Right cardiac atrium (tissue), 5 donors: ENCODE measurements around the gene ADAMTSL1. TPM values are rescaled to one million over a fixed set of nuclear protein-coding genes. Genes with fewer than 3 reads are reported as not detected.
"Not testable (repeated sequence)": the region's sequence is repeated elsewhere in the genome, so short reads cannot be mapped to it uniquely, and the experiment has no call there.

Experiments
- ATAC-seq, 2 donors: fragments of 200-7000 bp; cut with Tn5 transposase; one replicate each; pipeline versions ENCODE4 v1.8.0 to v1.9.1; 2020; ENCODE audit warnings: moderate library complexity in 2 of 2, mild to moderate bottlenecking in 1 of 2
- DNase-seq, 3 donors: peaks; one replicate each; pipeline ENCODE4 v3.0.0-alpha.2; 2020
- H3K27ac ChIP-seq: one replicate; pipeline ENCODE4 v1.5.1; 2013; ENCODE audit warnings: mild to moderate bottlenecking, low read length, control low read depth, moderate library complexity
- H3K27me3 ChIP-seq: one replicate; pipeline ENCODE4 v1.6.1; 2013; ENCODE audit not compliant: control insufficient read depth, insufficient read depth
- H3K4me1 ChIP-seq: one replicate; pipeline ENCODE4 v1.6.1; 2013; ENCODE audit warnings: low read length; ENCODE audit not compliant: control insufficient read depth, insufficient read depth
- H3K4me3 ChIP-seq: one replicate; pipeline ENCODE4 v1.5.1; 2013; ENCODE audit warnings: low read length, control low read depth
- H3K9me3 ChIP-seq: one replicate; pipeline ENCODE4 v1.6.1; 2013; ENCODE audit warnings: low read length; ENCODE audit not compliant: control insufficient read depth
- WGBS: extraction: QIAGEN DNeasy Blood & Tissue Kit; methylation state at CpG from one replicate; pipeline ENCODE4 v1.1.7; 2013; 5-methylcytosine and 5-hydroxymethylcytosine counted together
- intact Hi-C, 4 donors: fragments of 100-400 bp; cut with DNase I; formaldehyde crosslinking; loops; one replicate each; pipeline versions ENCODE4 v1.11.0 to v1.14.0; 2022 to 2023
- polyA plus RNA-seq: library from polyadenylated mRNA; stranded (reverse); fragments of 200-250 nt; gene quantifications from one replicate; pipeline ENCODE4 v1.2.3, GENCODE V29; 2013
- total RNA-seq, 4 donors: library from RNA; stranded (reverse); fragmentation: NEBNext Ultra II Directional; extraction: Animal tissue kit (Norgen Biotek cat#: 25700); gene quantifications; one replicate each; pipeline ENCODE4 v1.2.1, GENCODE V29; 2021
- donor health status: healthy with polysubstance abuse.
- donor health status: DM: no; HTN: yes; CAD: no.
- donor health status: DM: no; HTN: no; CAD: no.
- donor health status: DM: no; HTN: yes; CAD: no; lungs with severe emphysema.
- donor health status: DM: yes; HTN: yes; CAD: no.

Gene ADAMTSL1
- total and polyA plus RNA-seq, 5 donors: 1.2 to 5.0 (median 3.0) TPM

DNA sequence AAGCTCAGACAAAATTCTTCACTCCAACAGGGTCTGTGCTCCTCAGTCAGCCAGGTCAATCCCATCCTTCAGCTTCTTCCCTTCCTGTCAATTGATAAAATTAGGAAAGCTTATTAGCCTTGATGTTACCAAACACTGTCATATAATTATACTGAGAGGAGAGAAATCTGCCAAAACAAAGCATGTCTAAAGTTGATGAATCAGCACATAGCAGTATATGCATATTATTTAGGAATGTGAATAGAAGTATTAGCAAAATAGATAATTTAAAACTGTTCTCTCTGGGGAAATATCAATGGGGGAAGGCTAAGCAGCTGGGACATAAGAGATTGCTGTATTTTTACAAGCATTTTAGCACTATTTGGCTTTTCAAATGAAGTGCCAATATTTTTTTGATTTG lies 451.9 kb downstream of the ADAMTSL1 start:
- Histone ChIP-seq H3K27ac (no peak overlapping the region), H3K27me3 (no peaks in the 10 kb centered on the region), H3K4me1 (peaks cover 3% of the 10 kb centered on the region), H3K9me3 (no peaks in the 10 kb centered on the region), H3K4me3 (no peak overlapping the region)
- ATAC-seq (no peak), DNase-seq (no peak)
- intact Hi-C loops: no loop called here

DNA sequence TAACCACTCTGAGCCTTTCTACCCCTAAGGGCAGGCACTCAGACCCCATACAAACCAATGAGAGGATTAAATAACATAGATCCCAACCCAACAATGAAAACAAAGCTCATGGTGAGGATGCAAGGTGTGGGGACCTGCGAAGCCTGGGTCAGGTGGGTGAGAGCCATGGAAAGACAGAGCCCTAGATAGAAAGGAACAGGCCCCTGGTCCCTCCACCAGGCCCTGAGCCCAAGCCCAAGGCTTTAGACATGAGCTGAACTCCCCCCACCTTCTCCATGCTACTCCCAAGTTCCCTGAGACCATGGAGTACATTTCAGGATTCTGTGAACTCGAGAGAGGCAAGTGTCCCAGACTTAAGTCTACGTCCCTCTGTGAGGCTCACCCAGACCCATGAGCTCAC lies 452.6 kb downstream of the ADAMTSL1 start:
- no peak for ATAC-seq
- whole genome bisulfite sequencing: 90% methylated on average over 3 of the region's 3 CpGs
- Histone ChIP-seq H3K4me3 (no peak overlapping the region), H3K4me1 (peaks cover 3% of the 10 kb centered on the region), H3K27me3 (no peaks in the 10 kb centered on the region), H3K9me3 (no peaks in the 10 kb centered on the region), H3K27ac (no peak overlapping the region)
- intact Hi-C loops: no loop called here
- DNase-seq: no peak

DNA sequence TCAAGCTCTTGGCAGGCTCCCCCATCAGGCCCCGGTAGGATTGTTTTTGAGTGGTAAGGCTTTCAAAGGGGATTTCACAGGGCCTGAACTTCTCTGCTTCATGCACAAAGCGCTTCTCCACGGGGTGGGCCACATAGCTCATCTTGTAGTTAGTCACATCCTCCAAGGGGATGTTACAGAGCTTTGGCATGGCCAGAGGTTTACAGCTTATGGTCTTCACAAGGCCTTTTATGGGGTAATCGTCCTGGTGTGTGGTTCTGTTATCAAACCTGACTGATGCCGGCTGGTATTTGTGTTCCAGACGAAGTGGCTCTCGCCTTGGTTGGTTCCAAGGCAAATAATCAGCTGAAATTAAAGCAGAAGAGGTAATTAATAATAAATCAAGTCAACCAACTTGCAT lies 454.8 kb downstream of the ADAMTSL1 start:
- no peak for ATAC-seq
- H3K9me3 ChIP-seq: no peaks in the 10 kb centered on the region
- no peak overlapping the region for H3K4me3 ChIP-seq
- DNase-seq: no peak
- intact Hi-C loops: no loop called here
- no peaks in the 10 kb centered on the region for H3K27me3 ChIP-seq
- WGBS: 81% methylated on average over 7 of the region's 7 CpGs
- H3K27ac ChIP-seq: no peak overlapping the region
- no peaks in the 10 kb centered on the region for H3K4me1 ChIP-seq

DNA sequence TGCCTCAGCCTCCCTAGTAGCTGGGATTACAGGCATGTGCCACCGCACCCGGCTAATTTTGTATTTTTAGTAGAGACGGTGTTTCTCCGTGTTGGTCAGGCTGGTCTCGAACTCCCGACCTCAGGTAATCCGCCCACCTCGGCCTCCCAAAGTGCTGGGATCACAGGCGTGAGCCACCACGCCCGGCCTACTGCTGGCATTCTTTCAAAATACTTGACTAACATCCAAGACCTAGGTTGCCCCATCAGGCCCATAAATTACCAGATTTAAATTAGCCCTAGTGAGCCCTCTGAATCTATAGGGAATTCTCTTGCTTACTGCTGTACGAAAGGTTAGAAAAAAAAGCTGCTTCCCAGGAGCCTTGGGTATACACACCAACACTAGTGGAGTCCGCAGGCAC lies 456.7 kb downstream of the ADAMTSL1 start:
- 88% methylated on average over 13 of the region's 13 CpGs for WGBS
- H3K4me3 ChIP-seq, H3K4me1 ChIP-seq, intact Hi-C loops, H3K9me3 ChIP-seq, H3K27me3 ChIP-seq, DNase-seq, H3K27ac ChIP-seq, ATAC-seq: not testable (repeated sequence)

DNA sequence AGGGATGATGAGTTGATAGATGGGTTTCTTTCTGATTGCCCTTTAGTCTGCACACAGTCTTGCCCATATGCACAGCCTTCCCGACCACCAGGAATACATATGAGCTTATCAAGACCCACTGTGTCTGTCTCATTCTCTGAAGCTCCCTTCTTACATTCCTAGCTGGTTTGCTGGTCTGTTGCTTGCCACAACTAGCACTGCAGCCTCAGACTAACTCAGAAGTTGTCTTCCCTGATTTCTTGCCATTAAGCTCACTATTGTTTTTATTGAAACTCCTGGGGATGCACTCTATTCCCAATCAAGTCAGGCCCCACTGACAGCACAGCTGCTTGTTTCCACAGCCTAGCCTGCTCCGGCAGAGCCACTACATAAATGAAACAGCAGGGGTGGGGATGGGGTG lies 461.6 kb downstream of the ADAMTSL1 start:
- Histone ChIP-seq H3K9me3 (no peaks in the 10 kb centered on the region), H3K27me3 (no peaks in the 10 kb centered on the region), H3K4me3 (no peak overlapping the region), H3K4me1 (no peaks in the 10 kb centered on the region), H3K27ac (no peak overlapping the region)
- intact Hi-C loops: no loop called here
- WGBS: 74% methylated on average over 2 of the region's 2 CpGs
- ATAC-seq (no peak), DNase-seq (no peak)

DNA sequence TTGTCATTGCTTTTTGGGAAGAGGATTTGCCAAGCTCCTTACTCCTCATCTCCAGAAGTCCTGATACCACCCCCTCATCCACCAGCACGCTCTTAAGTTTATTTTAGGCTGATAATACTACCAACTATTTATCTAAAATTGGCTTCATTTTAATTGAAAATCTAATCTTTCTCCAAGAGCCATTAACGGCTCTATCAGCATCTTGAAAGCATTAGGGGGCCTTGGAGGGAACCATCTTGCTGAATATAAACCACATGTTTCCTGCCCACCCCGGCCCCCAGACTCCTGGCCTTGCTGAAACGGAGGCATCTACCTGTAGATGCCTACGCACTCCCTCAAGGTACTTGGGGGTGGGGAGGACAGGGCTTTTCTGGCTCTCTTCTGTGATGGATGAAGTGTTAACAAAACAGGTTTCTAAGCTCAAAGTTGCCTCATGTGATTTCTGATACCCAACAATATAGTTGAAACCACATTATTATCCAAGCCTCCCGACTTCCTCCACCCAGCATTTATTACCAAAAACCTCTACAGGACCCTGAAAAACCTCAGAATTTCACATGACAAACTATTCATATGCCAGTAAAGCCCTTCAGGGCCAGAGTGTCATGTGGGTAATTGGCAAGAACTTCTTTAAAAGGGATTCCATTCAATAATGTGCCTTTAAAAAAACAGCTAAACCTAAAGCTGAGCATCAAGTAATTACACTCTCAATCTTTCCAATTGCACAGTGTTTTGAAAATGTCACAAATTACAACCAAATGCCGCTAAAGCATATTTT lies 462.3 kb downstream of the ADAMTSL1 start:
- H3K4me1 ChIP-seq: no peaks in the 10 kb centered on the region
- H3K4me3 ChIP-seq: no peak overlapping the region
- H3K27me3 ChIP-seq: no peaks in the 10 kb centered on the region
- H3K27ac ChIP-seq: no peak overlapping the region
- H3K9me3 ChIP-seq: no peaks in the 10 kb centered on the region
- DNase-seq (no peak), ATAC-seq (no peak)
- 64% methylated on average over 7 of the region's 7 CpGs for WGBS
- intact Hi-C loops: no loop called here

DNA sequence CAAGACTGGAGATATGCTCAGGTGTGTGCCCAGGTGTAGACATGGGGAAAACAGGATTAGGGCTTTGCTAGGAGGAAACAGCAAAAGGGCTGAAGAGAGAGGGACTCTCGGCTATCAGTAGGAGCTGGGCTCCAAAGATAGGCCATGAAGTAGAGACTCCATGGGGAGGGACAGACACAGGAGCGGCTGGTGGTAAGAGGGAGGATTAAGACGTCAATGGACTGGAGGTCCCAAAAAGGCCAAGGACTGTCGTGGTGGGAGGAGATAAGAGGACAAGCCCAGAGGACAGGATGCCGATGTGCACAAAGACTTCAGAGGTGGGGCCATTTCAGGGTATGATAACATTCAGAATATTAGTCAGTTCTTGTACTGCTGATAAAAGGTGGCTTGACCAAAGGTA lies 466.0 kb downstream of the ADAMTSL1 start:
- intact Hi-C loops: no loop called here
- Histone ChIP-seq H3K27me3 (no peaks in the 10 kb centered on the region), H3K27ac (no peak overlapping the region), H3K4me1 (no peaks in the 10 kb centered on the region), H3K9me3 (no peaks in the 10 kb centered on the region), H3K4me3 (no peak overlapping the region)
- WGBS: 82% methylated on average over 5 of the region's 5 CpGs
- DNase-seq (no peak), ATAC-seq (no peak)

DNA sequence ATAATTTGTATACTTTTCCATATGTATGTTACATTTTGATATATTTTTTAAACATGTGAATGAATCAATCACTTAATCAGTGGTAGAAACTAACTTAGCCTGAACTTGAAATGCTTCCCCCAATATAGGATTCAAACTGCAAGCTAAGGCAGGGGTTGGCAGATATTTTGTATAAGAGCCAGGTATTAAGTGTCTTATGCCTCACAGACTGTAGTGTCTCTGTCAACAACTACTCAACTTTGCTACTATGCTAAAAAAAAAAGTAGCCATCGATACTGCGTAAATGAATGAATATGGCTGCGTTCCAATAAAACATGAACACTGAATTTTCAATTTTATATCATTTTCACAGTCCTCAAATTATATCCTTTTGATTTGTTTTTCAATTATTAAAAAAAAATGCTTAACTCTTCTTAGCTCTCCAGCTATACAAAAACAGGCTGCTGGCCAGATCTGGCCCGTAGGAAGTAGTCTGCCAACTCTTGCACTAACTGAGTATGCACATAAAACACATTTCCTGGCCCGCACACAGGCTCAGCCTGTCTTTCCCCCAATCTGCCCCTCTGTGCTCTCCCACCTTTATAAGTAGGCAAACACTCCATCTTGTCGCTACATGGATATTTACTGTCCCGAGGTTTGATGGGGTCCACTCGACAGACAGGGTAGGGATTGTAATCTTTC lies 467.2 kb downstream of the ADAMTSL1 start:
- Histone ChIP-seq H3K4me1 (no peaks in the 10 kb centered on the region), H3K27ac (no peak overlapping the region), H3K4me3 (no peak overlapping the region), H3K9me3 (no peaks in the 10 kb centered on the region), H3K27me3 (no peaks in the 10 kb centered on the region)
- no peak for DNase-seq
- WGBS: 64% methylated on average over 8 of the region's 8 CpGs
- no peak for ATAC-seq
- intact Hi-C loops: no loop called here

DNA sequence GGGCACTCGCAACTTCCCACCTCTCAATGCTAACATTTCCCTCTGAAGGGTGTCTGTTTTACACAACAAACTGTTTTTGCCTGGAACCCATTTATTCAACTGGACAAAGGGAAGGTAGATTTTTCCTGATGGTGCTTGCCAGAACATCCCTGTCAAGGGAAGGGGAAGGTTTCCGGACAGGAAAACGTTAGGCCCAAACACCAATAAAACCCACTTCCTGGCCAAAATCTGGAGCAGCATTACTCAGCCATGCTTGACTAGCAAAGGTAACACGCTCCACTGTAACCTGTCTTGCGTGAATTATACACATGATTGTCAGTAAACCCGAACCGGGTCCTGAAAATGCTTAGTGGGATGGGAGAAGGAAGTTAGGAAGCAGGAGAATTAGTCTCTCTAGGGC lies 468.8 kb downstream of the ADAMTSL1 start:
- no peaks in the 10 kb centered on the region for H3K27me3 ChIP-seq
- no peak overlapping the region for H3K4me3 ChIP-seq
- peak in 1 of 2 donors; percentile 59 for ATAC-seq
- DNase-seq: no peak
- no peaks in the 10 kb centered on the region for H3K4me1 ChIP-seq
- intact Hi-C loops: no loop called here
- 70% methylated on average over 7 of the region's 7 CpGs for whole genome bisulfite sequencing
- no peaks in the 10 kb centered on the region for H3K9me3 ChIP-seq
- H3K27ac ChIP-seq: no peak overlapping the region

DNA sequence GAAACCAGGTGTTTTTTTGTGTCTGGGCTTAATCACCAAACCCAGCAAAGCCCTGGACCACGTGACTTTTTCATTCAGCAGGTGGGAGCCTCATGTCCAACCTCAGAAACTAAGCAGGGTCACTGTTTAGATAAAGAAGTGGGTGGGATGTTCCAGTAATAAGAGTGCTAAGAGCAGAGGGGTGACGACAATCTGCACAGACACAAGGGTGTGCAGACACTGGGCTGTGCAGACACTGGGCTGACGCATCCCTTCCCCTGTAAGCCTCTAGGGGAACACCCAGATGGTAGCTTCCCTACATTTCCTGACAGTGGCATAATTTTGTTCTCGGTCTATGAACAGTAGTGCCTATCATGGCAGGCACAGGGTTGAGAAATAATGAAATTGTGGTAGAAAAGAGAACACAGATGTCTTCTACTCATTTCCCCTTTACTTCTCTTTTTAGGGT lies 474.0 kb downstream of the ADAMTSL1 start:
- Histone ChIP-seq H3K4me1 (no peaks in the 10 kb centered on the region), H3K27ac (no peak overlapping the region), H3K4me3 (no peak overlapping the region), H3K9me3 (no peaks in the 10 kb centered on the region), H3K27me3 (no peaks in the 10 kb centered on the region)
- DNase-seq (no peak), ATAC-seq (peak; percentile 34 to 62)
- intact Hi-C loops: no loop called here
- WGBS: 61% methylated on average over 4 of the region's 4 CpGs

DNA sequence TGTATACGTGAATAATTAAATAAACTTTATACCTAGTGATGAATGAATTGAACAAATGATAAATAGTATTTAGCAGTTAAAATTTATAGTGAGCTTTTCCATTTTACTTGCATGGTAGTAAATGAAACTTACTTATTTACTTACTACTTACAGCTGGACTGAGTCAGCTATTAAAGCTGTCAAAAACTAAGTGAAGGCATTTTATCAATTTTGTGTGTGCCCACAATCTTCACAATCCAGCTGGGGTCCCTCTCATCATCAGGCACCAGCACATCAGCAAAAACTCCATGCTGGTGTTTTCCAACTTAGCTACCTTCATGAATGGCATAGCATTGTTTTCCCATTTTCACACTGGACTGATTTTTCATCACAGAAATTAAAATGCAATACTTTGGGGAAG lies 478.0 kb downstream of the ADAMTSL1 start:
- H3K27ac ChIP-seq: no peak overlapping the region
- no peak for DNase-seq
- 87% methylated on average over 1 of the region's 1 CpG for WGBS
- H3K4me3 ChIP-seq: no peak overlapping the region
- ATAC-seq: no peak
- H3K4me1 ChIP-seq: no peaks in the 10 kb centered on the region
- intact Hi-C loops: loop anchor here in 1 of 4 donors (10.0 kb wide), 1 partner anchor 47 kb away; no protein-coding TSS in a partner anchor
- H3K27me3 ChIP-seq: no peaks in the 10 kb centered on the region
- no peaks in the 10 kb centered on the region for H3K9me3 ChIP-seq
